ENCODE results near the gene HOXD4.

HOXD4 gene

DNA sequence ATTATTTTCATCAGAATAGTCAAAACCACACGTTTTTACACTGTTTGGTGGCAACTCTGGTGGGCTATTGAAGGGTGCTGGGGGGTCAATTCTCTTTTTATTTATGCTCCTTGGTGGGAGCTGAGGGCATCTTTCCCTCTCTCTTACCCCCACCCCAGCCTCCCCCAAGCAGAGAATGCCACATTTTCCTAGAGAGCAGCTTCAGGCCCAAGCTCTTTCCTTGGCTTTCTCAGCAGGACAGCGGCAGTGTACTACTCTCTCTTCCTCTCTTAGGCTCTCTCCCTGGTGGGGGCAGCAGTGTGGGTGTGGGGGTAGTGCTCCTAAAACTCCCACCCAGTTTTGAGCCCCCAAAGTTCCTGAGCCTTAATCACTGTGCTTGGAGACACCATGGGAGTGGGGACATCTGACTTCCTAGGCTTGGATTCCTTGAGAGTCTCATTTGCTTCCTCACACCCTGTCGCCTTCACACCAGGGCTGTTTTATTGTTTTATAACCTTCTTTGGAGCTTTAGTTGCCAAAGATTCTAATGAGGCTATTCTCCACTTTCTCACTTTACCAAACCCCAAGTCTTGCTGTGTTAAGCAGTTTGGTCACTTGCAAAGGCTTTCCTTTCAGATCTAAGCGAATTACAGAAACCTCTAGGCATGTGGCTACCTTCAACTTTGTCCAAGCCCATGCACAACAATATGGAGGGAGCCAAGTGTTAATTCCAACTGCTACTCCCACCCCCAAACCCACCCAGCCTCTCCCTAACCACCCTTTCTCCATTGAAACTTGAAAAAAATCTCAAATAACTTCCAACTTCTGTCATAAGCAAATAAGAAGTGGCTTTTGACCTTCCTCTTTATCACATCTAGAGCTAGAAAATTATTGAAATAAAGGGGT lies 6.0 kb upstream of the HOXD4 start:
- ATAC-seq: no peak
- TF ChIP-seq TCF4 (CRISPR knock-in tag; IDR thresholded peaks at IDR 0.05; ENCODE audit: borderline replicate concordance): no peak
- TF ChIP-seq, protein P1, sequence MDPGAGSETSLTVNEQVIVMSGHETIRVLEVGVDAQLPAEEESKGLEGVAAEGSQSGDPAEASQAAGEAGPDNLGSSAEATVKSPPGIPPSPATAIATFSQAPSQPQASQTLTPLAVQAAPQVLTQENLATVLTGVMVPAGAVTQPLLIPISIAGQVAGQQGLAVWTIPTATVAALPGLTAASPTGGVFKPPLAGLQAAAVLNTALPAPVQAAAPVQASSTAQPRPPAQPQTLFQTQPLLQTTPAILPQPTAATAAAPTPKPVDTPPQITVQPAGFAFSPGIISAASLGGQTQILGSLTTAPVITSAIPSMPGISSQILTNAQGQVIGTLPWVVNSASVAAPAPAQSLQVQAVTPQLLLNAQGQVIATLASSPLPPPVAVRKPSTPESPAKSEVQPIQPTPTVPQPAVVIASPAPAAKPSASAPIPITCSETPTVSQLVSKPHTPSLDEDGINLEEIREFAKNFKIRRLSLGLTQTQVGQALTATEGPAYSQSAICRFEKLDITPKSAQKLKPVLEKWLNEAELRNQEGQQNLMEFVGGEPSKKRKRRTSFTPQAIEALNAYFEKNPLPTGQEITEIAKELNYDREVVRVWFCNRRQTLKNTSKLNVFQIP (CRISPR knock-in tag; IDR thresholded peaks at IDR 0.05; ENCODE audit: borderline replicate concordance, low read depth): no peak
- no peak for TF ChIP-seq CSDC2 (CRISPR knock-in tag; IDR thresholded peaks at IDR 0.05)
- no peak for TF ChIP-seq ZC3H10 (CRISPR knock-in tag; IDR thresholded peaks at IDR 0.05)
- TF ChIP-seq, protein P2, sequence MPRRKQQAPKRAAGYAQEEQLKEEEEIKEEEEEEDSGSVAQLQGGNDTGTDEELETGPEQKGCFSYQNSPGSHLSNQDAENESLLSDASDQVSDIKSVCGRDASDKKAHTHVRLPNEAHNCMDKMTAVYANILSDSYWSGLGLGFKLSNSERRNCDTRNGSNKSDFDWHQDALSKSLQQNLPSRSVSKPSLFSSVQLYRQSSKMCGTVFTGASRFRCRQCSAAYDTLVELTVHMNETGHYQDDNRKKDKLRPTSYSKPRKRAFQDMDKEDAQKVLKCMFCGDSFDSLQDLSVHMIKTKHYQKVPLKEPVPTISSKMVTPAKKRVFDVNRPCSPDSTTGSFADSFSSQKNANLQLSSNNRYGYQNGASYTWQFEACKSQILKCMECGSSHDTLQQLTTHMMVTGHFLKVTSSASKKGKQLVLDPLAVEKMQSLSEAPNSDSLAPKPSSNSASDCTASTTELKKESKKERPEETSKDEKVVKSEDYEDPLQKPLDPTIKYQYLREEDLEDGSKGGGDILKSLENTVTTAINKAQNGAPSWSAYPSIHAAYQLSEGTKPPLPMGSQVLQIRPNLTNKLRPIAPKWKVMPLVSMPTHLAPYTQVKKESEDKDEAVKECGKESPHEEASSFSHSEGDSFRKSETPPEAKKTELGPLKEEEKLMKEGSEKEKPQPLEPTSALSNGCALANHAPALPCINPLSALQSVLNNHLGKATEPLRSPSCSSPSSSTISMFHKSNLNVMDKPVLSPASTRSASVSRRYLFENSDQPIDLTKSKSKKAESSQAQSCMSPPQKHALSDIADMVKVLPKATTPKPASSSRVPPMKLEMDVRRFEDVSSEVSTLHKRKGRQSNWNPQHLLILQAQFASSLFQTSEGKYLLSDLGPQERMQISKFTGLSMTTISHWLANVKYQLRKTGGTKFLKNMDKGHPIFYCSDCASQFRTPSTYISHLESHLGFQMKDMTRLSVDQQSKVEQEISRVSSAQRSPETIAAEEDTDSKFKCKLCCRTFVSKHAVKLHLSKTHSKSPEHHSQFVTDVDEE (CRISPR knock-in tag; IDR thresholded peaks at IDR 0.05): no peak
- no peak for TF ChIP-seq TOX (CRISPR knock-in tag; IDR thresholded peaks at IDR 0.05; ENCODE audit: borderline replicate concordance)
- TF ChIP-seq ZNF565 (CRISPR knock-in tag; conservative IDR thresholded peaks at IDR 0.05; ENCODE audit: low read depth): no peak
- TF ChIP-seq GLIS3 (CRISPR knock-in tag; IDR thresholded peaks at IDR 0.05): no peak
- TF ChIP-seq SNAI2 (CRISPR knock-in tag; IDR thresholded peaks at IDR 0.05): no peak
- TF ChIP-seq ZFP3 (CRISPR knock-in tag; IDR thresholded peaks at IDR 0.05): no peak
- TF ChIP-seq ISL1 (CRISPR knock-in tag; IDR thresholded peaks at IDR 0.05): no peak
- no peak for TF ChIP-seq BACH2 (CRISPR knock-in tag; IDR thresholded peaks at IDR 0.05; ENCODE audit: borderline replicate concordance)
- TF ChIP-seq RARB (CRISPR knock-in tag; IDR thresholded peaks at IDR 0.05): no peak
- no peak for TF ChIP-seq ZNF8 (CRISPR knock-in tag; IDR thresholded peaks at IDR 0.05)

- TF ChIP-seq PPARA (CRISPR knock-in tag; IDR thresholded peaks at IDR 0.05; ENCODE audit: borderline replicate concordance) (no peak), CREB5 (CRISPR knock-in tag; IDR thresholded peaks at IDR 0.05; ENCODE audit: low read depth) (no peak), ZFP30 (CRISPR knock-in tag; IDR thresholded peaks at IDR 0.05) (no peak)
- TF ChIP-seq, protein P2 (CRISPR knock-in tag; IDR thresholded peaks at IDR 0.05): no peak
- no peak for ATAC-seq
Measured at GRCh38 chr2:176146101-176146500, 5.2 kb upstream of the HOXD4 start.

DNA sequence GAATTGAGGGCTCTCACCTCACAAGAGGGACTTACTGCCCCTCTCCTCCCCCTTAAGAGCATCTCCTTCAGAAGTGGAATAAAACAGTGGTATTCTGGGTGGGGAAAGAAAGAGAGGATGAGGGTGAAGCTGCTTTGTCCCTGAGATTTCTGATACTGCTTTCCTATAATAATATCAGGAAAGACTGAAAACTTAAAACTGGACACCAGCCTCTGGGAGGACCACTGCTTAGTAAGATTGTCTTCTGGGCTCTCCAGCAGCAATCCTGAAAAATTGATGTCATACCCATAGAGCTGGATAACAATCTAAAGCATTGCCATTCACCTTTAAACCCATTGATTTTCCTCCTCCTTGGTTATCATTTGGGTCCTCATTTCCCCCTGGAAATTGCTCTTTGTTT lies 4.7 kb upstream of the HOXD4 start:
- TF ChIP-seq ZNF70 (CRISPR knock-in tag; IDR thresholded peaks at IDR 0.05): no peak
- TF ChIP-seq, protein P1 (CRISPR knock-in tag; IDR thresholded peaks at IDR 0.05; ENCODE audit: borderline replicate concordance, low read depth): no peak
- TF ChIP-seq, protein P2 (CRISPR knock-in tag; IDR thresholded peaks at IDR 0.05): no peak
- no peak for TF ChIP-seq SNAI2 (CRISPR knock-in tag; IDR thresholded peaks at IDR 0.05)
- no peak for TF ChIP-seq TCF4 (CRISPR knock-in tag; IDR thresholded peaks at IDR 0.05; ENCODE audit: borderline replicate concordance)
- TF ChIP-seq ZNF565 (CRISPR knock-in tag; conservative IDR thresholded peaks at IDR 0.05; ENCODE audit: low read depth): no peak
- no peak for TF ChIP-seq ISL1 (CRISPR knock-in tag; IDR thresholded peaks at IDR 0.05)
- no peak for TF ChIP-seq OSR1 (CRISPR knock-in tag; IDR thresholded peaks at IDR 0.05)
- TF ChIP-seq ARNTL (CRISPR knock-in tag; IDR thresholded peaks at IDR 0.05; ENCODE audit: borderline replicate concordance, low read depth): no peak
- TF ChIP-seq ESRRG (CRISPR knock-in tag; IDR thresholded peaks at IDR 0.05): no peak
- no peak for TF ChIP-seq BACH2 (CRISPR knock-in tag; IDR thresholded peaks at IDR 0.05; ENCODE audit: borderline replicate concordance)
- TF ChIP-seq ZC3H10 (CRISPR knock-in tag; IDR thresholded peaks at IDR 0.05): no peak
- no peak for TF ChIP-seq RARB (CRISPR knock-in tag; IDR thresholded peaks at IDR 0.05)
- TF ChIP-seq CREB5 (CRISPR knock-in tag; IDR thresholded peaks at IDR 0.05; ENCODE audit: low read depth): no peak
- ATAC-seq: no peak

All from SK-N-SH treated with all-trans-retinoic acid at 6 μM for 48 hours (cell line).